HG02981 (cell line): ENCODE data around the gene SYNJ2.

Experiments
- ATAC-seq: cut with Tn5 transposase; IDR thresholded peaks from one replicate; pipeline ENCODE4 v1.9.1; 2021; ENCODE audit warnings: mild to moderate bottlenecking, moderate library complexity; ENCODE audit not compliant: unreplicated experiment

SYNJ2 gene

DNA sequence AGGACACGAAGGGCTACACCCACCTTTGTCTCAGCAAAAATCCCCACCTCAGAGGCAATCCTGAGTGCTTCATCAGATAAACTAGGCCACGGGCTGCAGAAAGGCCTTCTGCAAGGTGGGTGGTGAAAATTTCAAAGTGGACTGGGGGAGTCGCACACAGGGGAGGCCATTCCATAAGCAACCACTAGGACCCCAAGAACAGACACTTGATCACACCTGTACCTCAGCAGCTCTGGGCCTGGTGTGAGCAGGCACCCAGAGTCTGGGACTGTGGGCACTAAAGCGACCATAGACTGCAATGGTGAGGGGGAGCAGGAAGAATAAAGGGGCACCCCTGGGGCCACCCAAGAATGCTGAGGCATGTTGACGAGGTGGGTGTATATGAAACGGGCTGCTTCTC lies 133.8 kb downstream of the SYNJ2 start:
- no peak for ATAC-seq

- no peak for ATAC-seq
These were observed 137.2 kb downstream of the SYNJ2 start for GRCh38 chr6:158118886-158119285.

- ATAC-seq = no peak
These were observed 139.7 kb downstream of the SYNJ2 start for GRCh38 chr6:158121335-158121734.

DNA sequence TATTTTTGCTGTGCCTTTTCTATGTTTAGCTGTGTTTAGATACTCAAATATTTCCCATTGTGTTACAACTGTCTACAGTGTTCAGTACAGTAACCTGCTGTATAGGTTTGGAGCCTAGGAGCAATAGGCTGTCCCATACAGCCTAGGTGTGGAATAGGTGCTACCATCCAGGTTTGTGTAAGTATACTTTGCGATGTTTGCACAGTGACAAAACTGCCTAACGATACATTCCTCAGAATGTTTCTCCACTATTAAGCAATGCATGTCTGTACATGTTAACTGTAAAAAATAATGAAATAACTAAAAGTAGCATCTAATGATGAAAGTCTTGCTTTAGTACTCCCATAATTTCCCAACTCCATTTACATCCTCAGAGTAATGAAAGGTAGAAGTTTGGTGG lies 140.4 kb downstream of the SYNJ2 start:
- ATAC-seq = no peak

DNA sequence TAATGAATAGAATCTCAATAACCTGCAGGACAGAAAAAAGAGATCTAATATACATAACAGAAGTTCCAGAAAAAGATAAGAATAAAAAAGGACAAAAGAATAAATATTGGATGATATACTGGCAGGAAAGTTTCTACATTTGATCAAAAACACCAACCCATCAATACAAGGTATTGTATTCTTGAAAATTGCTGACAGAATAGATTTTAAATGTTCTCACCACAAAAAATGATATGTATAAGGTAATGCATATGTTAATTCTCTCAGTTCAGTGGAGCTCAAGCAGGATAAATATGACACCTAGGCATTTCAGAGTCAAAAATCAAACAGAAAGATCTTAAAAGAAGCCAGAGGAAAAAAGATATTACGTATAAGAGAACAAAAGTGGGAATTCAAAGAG lies 142.6 kb downstream of the SYNJ2 start:
- no peak for ATAC-seq

DNA sequence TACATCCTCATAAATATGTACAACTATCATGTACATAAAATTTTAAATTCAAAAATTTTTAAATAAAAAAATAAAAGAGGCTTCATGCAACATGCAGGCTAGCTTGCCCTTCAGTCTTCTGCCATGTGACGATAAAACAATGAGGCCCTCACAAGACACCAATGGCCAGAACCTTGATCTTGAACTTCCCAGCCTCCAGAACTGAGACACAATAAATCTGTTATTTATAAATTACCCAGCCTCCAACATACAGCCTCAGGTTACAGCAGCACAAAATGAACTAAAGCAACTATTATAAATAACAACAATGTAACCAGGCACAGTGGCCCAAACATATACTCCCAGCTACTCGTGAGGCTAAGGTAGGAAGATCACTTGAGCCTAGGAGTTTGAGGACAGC lies 143.6 kb downstream of the SYNJ2 start:
- no peak for ATAC-seq

DNA sequence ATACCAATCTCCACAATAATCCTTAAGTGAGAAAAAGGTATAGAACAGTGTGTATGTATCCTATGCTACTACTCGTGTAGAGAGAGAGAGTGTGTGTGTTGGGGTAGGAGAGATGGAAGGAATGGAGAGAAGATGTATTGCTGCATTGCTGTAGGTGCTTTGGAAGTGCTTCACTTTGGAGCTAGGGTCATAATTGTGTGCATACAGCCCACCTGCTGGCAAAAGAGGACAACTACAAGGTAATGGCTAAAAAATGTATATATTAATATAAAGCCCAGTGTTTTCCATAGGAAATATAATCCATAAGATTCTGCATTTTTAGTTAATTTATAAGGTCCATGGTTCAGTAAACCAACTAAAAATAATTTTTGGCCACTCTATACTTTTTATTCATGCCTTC lies 150.3 kb downstream of the SYNJ2 start:
- peak; percentile 59 for ATAC-seq

DNA sequence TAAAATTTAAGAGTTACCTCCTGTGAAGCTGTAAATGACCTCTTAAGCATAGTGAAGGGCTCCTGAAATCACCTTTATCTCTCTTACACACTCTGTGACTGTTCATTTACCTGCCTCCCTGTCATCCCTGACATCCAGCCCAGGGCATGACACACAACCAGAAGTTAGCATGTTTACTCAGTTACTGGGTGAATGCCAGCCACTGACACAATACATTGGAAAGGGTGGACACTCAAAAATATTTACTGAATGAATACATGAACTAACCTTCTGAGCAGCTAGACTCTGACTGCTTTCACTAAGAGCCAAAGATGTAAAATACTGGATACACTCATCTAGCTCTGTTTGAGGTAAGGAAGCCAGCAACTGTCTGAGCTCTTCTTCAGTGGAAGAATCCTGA lies 161.1 kb downstream of the SYNJ2 start:
- ATAC-seq = no peak

DNA sequence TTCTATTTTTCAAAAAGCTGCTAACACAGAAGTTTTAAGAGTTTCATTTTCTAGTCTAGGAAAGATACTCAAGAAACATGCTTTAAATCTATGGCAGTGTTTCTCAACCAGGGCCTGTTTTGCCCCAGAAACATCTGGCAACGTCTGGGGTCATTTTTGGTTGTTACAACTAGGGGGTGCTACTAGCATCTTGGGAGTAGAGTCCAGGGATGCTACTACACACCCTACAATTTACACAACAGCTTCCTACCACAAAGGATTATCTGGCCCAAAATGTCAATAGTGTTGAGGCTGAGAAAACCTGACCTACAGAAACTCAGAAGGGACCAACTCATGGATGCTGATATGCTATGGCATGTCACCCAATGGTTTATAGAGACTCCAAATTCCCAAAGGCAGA lies 162.0 kb downstream of the SYNJ2 start:
- ATAC-seq = no peak
